Left hindlimb (tissue), 1 donor: ENCODE results near the gene HOXD9.

ENCODE experiments used
- DNase-seq: peaks from one replicate; pipeline ENCODE4 v3.0.0-alpha.2; 2018

The HOXD9 gene

GRCh38 chr2:176085861-176086771 is 36.4 kb upstream of the HOXD9 start:
- DNase-seq = peak; percentile 61

GRCh38 chr2:176087330-176088047 is 35.0 kb upstream of the HOXD9 start:
- DNase-seq = peak; percentile 35

DNA sequence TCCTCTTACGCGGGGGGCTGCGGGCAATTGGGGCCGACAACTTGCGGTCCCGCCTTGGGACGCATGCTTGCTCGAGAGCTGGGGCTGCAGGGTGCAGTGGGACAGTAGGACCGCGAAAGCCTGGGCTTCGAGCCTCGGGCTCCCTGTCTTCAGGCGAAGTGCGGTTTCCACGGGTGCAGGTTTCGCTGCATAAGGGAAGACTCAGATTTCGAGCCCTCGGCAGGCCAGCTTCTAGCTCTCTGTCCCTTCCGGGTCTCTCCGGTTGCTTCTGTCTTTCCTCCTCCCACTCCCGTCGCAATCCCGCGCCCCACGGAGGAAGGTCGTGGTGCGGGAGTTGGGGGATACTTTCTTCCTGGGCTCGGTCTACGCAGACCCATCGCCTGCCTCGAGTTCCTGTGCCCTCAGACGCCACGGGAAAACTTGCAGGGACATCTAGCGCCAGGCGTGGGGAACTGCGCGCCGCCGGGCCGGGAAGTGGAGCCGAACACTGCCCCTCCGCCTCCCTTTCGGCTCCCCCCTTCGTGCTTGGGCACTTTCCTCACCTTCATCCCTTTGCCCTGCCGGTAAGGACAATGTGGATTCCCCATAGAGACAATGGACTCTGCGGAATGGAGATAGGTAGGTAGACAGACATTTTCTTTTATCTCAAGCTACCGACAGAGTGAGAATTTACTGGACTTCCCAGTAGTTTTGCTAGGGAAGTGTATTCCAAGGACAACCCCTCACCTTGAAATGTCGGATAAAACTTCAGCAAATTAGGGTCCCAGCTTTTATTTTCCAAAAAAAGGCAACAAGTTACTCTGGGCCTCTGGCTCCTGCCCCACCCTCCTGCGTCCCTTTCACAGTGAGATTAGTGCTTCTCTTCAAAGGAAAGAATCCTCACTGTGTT is 34.2 kb upstream of the HOXD9 start:
- peak; percentile 78 for DNase-seq

GRCh38 chr2:176088937-176089842 is 33.3 kb upstream of the HOXD9 start:
- DNase-seq = peak; percentile 19

DNA sequence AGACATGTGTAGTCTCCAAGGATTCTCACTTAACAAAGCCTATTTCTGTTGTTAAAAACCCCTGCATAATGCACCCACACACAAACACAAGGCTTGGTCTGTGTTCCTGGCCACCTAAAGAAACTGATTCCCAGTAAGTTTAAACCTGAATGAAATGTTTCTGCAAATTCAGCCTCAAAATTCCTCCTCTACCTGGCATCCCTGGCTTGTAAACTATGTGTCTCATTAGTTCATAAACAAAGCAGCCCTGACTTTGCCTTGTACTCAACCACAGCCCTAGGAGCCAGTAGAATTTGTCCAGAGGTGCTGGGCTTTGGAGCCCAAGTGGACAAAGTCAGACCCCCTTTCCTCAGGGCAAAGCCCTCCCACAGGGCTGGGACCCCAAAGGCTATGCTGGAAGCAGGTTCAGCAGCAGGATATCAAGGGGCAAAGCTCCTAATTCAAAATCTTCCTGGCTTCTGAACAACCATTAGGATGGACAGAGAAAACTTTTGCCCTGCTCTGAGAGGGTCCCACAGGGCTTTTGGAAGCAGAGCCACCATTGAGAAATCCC is 32.6 kb upstream of the HOXD9 start:
- DNase-seq = no peak

GRCh38 chr2:176090862-176091261 is 31.7 kb upstream of the HOXD9 start:
- no peak for DNase-seq

GRCh38 chr2:176091329-176092258 is 30.9 kb upstream of the HOXD9 start:
- no peak for DNase-seq

GRCh38 chr2:176092270-176093144 is 30.0 kb upstream of the HOXD9 start, which contains the start of gene HOXD13:
TSS of gene HOXD13 (plus strand) at chr2:176092721. CDS start at chr2:176092891, 170 bp downstream.
- peak; percentile 62 for DNase-seq

DNA sequence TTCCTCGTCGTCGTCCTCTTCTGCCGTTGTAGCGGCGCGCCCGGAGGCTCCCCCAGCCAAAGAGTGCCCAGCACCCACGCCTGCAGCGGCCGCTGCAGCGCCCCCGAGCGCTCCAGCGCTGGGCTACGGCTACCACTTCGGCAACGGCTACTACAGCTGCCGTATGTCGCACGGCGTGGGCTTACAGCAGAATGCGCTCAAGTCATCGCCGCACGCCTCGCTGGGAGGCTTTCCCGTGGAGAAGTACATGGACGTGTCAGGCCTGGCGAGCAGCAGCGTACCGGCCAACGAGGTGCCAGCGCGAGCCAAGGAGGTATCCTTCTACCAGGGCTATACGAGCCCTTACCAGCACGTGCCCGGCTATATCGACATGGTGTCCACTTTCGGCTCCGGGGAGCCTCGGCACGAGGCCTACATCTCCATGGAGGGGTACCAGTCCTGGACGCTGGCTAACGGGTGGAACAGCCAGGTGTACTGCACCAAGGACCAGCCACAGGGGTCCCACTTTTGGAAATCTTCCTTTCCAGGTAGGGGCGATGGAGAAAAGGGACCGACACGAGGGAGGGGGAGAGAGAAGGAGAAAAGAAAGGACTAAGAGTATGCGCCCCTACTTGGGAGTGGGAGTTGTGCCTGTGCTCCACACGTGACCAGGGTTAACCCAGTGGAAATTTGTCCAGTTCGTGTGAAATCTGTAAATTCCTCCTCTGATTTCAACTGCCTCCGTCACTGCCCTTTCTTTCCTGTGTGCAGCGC is 29.2 kb upstream of the HOXD9 start:
- peak; percentile 39 for DNase-seq

DNA sequence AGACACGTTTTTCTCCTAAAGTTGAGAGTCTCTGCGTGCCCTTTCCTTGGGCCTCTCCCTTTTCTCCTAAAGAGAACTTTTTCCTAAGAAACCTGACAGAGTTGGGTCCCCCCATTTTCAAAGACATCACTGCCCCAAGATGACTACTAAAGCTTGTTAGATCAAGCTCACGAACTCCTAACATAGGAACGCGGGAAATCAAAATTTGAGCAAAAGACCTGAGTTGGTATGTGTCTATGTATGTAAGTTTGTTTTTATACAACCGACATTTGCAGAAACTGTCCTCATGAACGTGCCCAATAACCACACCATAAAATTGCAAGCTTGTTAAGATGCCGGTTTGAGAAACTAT is 28.6 kb upstream of the HOXD9 start:
- DNase-seq = no peak

GRCh38 chr2:176094349-176094748 is 28.2 kb upstream of the HOXD9 start:
- no peak for DNase-seq

- DNase-seq = no peak
These were observed 27.1 kb upstream of the HOXD9 start for GRCh38 chr2:176095421-176095820.

GRCh38 chr2:176096243-176096985 is 26.1 kb upstream of the HOXD9 start:
- peak; percentile 51 for DNase-seq

- DNase-seq = peak; percentile 75
These were observed 25.3 kb upstream of the HOXD9 start for GRCh38 chr2:176096986-176097819.

DNA sequence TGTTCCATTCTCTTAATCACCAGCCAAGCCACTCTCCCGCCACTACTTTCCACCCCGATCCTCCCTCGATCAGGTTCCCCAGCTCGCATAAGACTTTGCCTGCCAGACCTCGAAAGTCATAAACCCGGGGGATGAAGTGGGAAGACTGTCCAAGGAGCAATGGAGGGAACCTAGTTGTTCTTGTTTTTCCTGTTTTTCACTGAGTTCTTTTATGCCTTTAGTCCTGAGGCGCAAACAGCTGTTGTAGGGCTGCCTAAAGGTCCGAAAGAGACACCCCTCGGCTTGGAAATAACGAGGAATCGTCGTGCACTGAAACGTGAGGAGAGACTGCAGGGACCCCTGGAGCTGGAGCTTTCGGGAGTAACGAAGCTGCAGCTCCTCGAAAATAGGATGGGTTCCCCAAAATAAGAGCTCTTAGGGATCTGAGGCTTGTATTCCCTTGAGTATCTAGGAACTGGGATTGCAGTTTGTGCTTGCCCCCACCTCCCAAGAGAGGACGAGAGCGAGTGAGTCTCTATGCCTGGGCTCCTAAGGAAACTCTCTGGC is 24.6 kb upstream of the HOXD9 start:
- no peak for DNase-seq

DNA sequence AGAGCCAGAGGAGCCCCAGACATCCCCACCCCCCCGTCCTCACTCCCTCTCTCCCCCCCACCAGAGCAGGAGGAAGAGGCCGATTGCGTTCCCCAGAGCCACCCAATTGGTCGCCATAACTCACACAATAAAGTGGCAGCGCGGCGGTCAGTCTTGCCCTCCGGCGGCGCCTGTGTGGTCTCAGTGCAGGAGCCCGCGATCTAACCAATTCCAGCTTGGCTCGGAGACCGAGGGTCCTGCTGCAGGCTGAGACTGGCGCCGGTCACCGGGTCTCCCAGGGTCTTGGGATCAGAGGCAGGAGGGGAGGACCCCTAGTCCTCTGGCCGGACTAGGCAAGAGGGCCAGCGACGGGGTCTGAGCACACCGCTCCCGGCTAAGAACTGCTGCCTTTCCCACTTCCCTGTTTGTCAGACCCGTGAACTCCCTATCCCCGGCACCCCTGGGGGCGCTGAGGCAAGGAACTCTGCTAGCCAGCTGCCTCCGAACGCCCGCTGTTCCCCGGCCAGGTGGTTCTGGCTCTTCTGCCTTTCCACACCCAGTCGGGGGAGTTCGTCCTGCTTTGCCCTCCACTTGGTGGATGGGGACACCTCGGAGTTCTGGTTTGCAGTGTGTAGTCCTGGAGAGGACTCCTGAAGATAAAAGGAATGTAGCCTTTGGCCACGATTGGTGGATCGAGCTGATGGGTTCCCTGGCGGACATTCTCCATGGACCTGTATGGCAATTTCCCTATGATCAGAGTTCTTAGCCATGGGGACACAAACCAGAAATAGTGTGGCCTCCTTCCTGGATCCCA is 24.0 kb upstream of the HOXD9 start:
- DNase-seq = peak; percentile 36
